GM18951 (cell line): ENCODE measurements around the gene PPIL1.

Experiments used
- POLR2A ChIP-seq: IDR thresholded peaks from 4 replicates; pipeline ENCODE4 v1.6.1; 2011; ENCODE audit warnings: mild to moderate bottlenecking; ENCODE audit not compliant: insufficient read length, insufficient read depth; ENCODE audit errors: extremely low read depth
- in situ Hi-C: fragments of 300-500 bp; cut with MboI; formaldehyde crosslinking; loops from one replicate; pipeline ENCODE4 v1.12.0; 2022; ENCODE audit warnings: low sequenced_read_pairs, mixed read lengths, inconsistent platforms; ENCODE audit not compliant: unreplicated experiment

The PPIL1 gene

GRCh38 chr6:36875250-36875633 is 639 bp upstream of the PPIL1 start:
- TF ChIP-seq POLR2A: no peak
- in situ Hi-C loops: no loop called here

- no peak for TF ChIP-seq POLR2A
- in situ Hi-C loops: no loop called here
Measured at GRCh38 chr6:36873612-36874442, 776 bp downstream of the PPIL1 start.

DNA sequence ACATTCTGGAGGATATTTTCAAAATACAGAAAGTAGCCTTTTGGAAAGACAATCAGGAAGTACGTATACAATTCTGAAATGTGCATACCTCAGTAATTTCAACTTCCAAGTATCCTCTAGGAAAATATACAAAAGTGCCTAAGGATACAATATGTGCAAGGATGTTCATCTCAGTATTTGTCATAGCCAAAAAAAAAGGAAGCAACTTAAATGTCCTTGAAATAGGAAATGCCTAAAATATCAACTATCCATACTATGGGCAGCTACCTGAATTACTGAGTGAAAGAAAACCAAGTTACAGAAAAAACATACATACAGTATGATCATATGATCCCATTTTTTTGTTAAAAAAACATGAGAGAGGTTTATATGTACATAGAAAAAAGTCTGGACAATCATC is 1.5 kb downstream of the PPIL1 start:
- in situ Hi-C loops: no loop called here
- TF ChIP-seq POLR2A: no peak

DNA sequence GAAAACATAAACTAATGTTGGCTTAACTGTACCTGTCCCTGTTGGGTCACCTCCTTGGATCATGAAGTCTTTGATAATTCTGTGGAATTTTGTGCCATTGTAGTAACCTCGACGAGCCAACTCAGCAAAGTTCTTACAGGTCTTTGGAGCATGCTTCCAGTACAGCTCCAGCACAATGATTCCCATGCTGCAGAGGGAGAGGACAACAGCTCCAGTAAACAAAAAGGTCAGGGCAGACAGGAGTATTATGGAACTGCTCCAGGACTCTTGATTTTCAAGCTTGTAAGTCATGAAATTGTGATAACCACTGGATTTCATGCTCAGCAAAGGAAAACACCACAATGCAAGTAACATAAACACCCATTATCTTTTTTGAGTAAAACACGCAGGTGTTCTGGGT is 2.9 kb downstream of the PPIL1 start:
- no peak for TF ChIP-seq POLR2A

GRCh38 chr6:36867471-36868224 is 7.0 kb downstream of the PPIL1 start:
- in situ Hi-C loops: no loop called here
- no peak for TF ChIP-seq POLR2A

More for the DNA sequence above, 2.9 kb downstream of the PPIL1 start:
- in situ Hi-C loops: no loop called here

- in situ Hi-C loops: no loop called here
- TF ChIP-seq POLR2A: no peak
Measured at GRCh38 chr6:36865835-36866234, 8.8 kb downstream of the PPIL1 start.

- in situ Hi-C loops: no loop called here
- no peak for TF ChIP-seq POLR2A
Measured at GRCh38 chr6:36863670-36864540, 10.7 kb downstream of the PPIL1 start.

DNA sequence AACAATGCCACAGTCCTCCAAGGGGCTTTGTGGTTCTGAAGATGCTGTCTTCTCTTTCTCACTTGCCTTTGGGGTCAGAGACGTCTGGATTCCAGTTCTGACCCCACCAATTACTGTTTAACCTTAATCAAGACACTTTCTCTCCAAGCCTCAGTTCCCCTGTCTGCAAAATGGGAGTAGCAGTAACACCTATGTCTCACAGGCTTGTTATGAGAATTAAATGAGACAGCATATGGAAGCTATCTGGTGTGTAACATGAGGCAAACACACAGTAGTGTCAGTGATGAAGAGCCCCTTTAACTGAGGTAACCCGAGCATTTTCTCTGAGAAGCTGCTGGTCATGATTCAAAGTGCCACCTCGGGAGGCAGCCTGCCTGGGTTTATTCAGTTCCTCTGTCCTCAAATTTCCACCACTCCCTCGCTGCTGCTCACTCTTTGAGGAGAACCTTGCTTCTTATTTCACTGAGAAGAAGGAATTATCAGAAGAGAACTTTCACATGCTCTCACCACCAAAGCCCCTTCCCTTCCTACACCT is 11.7 kb downstream of the PPIL1 start:
- in situ Hi-C loops: no loop called here
- TF ChIP-seq POLR2A: no peak

GRCh38 chr6:36862164-36862847 is 12.3 kb downstream of the PPIL1 start:
- in situ Hi-C loops: no loop called here
- TF ChIP-seq POLR2A: no peak

DNA sequence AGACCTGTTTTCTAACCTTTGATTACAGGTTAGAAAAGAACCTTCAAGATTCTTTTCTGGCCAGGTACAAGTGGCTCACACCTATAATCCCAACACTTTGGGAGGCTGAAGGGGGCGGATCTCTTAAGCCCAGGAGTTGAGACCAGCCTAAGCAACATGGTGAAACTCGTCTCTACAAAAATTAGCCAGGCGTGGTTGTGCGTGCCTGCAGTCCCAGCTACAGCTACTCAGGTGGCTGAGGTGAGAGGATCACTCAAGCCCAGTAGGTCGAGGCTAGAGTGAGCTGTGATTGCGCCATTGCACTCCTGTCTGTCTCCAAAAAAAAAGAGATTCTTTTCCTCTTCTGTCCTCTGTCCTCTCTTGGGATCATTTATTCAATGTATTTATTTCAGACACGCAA is 14.5 kb downstream of the PPIL1 start:
- in situ Hi-C loops: no loop called here
- no peak for TF ChIP-seq POLR2A

DNA sequence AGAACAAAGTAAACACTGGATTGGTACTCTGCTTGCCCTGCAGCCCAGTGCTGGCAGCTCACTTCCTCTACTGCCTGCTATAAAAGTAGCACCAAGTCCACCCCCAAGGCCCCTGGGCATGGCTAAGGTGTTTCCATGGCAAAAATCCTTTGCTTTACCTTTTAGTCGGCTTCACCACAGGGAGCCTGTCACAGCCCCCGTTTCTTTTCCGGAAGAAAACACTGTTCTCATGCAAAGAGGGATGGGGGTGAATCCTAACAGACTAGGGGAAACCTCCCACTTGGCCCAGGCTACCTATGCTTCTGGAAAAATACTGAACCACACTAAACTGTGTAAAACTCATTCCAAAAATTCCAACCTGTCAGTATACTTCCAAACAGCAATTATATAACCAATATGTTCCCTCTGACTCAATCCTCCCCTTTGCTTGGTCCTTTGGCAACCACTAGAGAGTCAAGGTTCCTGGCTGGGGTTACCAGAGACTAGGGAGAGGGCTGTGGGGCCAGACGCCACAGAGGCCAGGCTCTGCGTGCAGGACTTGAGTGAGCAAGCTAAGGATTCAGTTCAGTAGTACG is 16.1 kb downstream of the PPIL1 start:
- in situ Hi-C loops: no loop called here
- no peak for TF ChIP-seq POLR2A

GRCh38 chr6:36857325-36857724 is 17.3 kb downstream of the PPIL1 start:
- no peak for TF ChIP-seq POLR2A
- in situ Hi-C loops: no loop called here
